Naive B cell (primary cell): ENCODE measurements around the gene SP140. TPM values are rescaled to one million over a fixed set of nuclear protein-coding genes. Genes with fewer than 3 reads are reported as not detected.
"Not testable (repeated sequence)": the region's sequence is repeated elsewhere in the genome, so short reads cannot be mapped to it uniquely, and the experiment has no call there.

Source experiments
- ATAC-seq, 2 donors: fragments of 150-1000 bp; cut with Tn5 transposase; 2 replicates each; pipeline ENCODE4 v1.10.0; 2021; ENCODE audit warnings: low read depth in 2 of 2, mild to moderate bottlenecking in 2 of 2, moderate library complexity in 2 of 2
- DNase-seq: peaks from one replicate; pipeline ENCODE4 v3.0.0; 2022
- H3K27ac Mint-ChIP-seq, 6 donors: one replicate each; pipeline ENCODE4 v1.8.0; 2020 to 2022; ENCODE audit warnings: mild to moderate bottlenecking in 6 of 6, mixed read lengths in 6 of 6, moderate library complexity in 5 of 6, inconsistent platforms in 2 of 6
- H3K27me3 Mint-ChIP-seq, 3 donors: one replicate each; pipeline ENCODE4 v1.8.0; 2021 to 2022; ENCODE audit warnings: mixed read lengths in 3 of 3, mild to moderate bottlenecking in 1 of 3
- H3K36me3 Mint-ChIP-seq, 2 donors: one replicate each; pipeline ENCODE4 v1.8.0; 2020 to 2022; ENCODE audit warnings: mixed read lengths in 2 of 2, inconsistent platforms in 1 of 2, mild to moderate bottlenecking in 1 of 2
- H3K4me1 Mint-ChIP-seq, 3 donors: one replicate each; pipeline ENCODE4 v1.8.0; 2020 to 2022; ENCODE audit warnings: mixed read lengths in 3 of 3, inconsistent platforms in 1 of 3, mild to moderate bottlenecking in 1 of 3, moderate library complexity in 1 of 3
- H3K4me3 Mint-ChIP-seq, 8 donors: one replicate each; pipeline ENCODE4 v1.8.0; 2020 to 2022; ENCODE audit warnings: mild to moderate bottlenecking in 8 of 8, mixed read lengths in 8 of 8, moderate library complexity in 8 of 8, inconsistent platforms in 2 of 8
- H3K9me3 Mint-ChIP-seq, 7 donors: one replicate each; pipeline ENCODE4 v1.8.0; 2020 to 2022; ENCODE audit warnings: mixed read lengths in 7 of 7, mild to moderate bottlenecking in 5 of 7, inconsistent platforms in 2 of 7, moderate library complexity in 1 of 7
- polyA plus RNA-seq, 6 donors: library from polyadenylated mRNA; unstranded; fragments of 300-500 nt; fragmentation: Illumina TruSeq; gene quantifications; one replicate each; pipeline ENCODE4 v1.2.3, GENCODE V29; 2021; ENCODE audit warnings: low read depth in 6 of 6

Gene SP140
- polyA plus RNA-seq, 6 donors from 2014 or later, result 65.4 to 95.3 (median 76.7) TPM

DNA sequence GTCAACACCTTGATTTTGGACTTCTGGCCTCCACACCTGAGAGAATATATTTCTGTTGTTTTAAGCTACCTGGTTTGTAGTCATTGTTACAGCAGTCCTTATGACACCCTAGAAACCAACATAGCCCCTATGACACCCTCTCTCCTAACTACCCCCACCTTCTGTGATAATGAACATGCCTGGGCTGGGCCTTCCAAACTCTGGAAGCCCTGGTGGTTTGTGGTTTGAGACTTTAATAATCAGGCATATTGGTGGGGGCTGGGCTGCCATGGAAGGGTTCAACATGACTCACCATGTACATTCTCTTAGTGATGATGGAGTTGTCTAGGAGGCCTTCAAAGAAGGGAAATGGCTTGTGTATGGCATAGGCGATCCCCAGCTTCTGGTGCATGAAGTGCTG is 9.0 kb upstream of the SP140 start:
- peak overlapping the region in 7 of 8 donors; percentile 60 to 100 (median 97) for H3K4me3 Mint-ChIP-seq
- ATAC-seq, result no peak
- H3K4me1 Mint-ChIP-seq, result peaks cover 59 to 84% (median 79%) of the 10 kb centered on the region in 3 donors
- no peaks in the 10 kb centered on the region for H3K27me3 Mint-ChIP-seq
- no peaks in the 10 kb centered on the region for H3K9me3 Mint-ChIP-seq
- peaks cover 22 to 58% of the 10 kb centered on the region in 2 donors for H3K36me3 Mint-ChIP-seq
- H3K27ac Mint-ChIP-seq, result peak overlapping the region in 5 of 6 donors; percentile 56 to 99 (median 67)
- no peak for DNase-seq

DNA sequence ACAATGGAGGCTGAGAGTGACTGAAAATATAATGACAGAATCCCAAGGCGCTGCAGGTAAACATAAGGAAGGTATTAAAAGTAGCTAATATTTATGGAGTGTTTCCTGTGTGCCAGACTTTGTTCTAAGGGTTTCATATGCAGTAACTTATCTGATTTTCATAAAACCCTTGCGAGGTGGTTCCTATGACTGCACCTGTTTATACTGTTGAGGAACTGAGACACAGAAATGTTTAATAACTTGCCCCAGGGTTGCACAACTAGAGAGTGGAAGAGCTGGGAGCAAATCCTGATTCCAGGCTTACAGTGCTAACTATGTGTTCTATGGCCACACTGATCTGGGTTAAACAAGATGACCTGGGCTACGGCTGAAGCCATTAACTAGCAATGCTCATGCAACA is 8.1 kb upstream of the SP140 start:
- H3K4me1 Mint-ChIP-seq, result peaks cover 58 to 88% (median 78%) of the 10 kb centered on the region in 3 donors

DNA sequence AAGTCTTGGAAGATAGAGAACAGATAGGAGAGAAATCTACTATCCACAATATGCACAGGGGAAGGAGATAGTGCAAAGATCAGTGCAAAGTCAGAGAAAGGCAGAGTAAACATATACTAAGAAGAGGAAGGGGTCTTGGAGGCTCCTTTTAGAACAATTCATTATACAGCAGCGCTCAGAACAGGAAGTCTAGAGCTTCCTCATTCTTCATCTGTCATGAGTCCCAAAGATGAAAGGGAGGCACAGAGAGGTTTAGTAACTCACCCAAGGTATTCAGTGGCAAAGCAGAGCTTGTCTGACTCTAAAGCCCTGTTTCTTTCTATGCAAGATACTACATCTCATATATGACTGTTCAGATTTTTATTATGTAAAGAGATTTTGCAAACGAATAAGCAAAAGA is 7.1 kb upstream of the SP140 start:
- DNase-seq (peak; percentile 58), ATAC-seq (peak; percentile 70 to 71)
- Mint-ChIP-seq H3K36me3 (peaks cover 16 to 41% of the 10 kb centered on the region in 2 donors), H3K4me1 (peaks cover 66 to 90% (median 80%) of the 10 kb centered on the region in 3 donors), H3K27ac (peak overlapping the region; percentile 20 to 100 (median 96)), H3K4me3 (peak overlapping the region; percentile 94 to 100 (median 98)), H3K9me3 (no peaks in the 10 kb centered on the region), H3K27me3 (no peaks in the 10 kb centered on the region)

More for the DNA sequence above, 8.1 kb upstream of the SP140 start:
- Mint-ChIP-seq H3K27me3 (no peaks in the 10 kb centered on the region), H3K36me3 (peaks cover 17 to 49% of the 10 kb centered on the region in 2 donors), H3K27ac (peak overlapping the region; percentile 24 to 99 (median 69)), H3K9me3 (no peaks in the 10 kb centered on the region), H3K4me3 (peak overlapping the region; percentile 94 to 100 (median 98))
- ATAC-seq, result peak; percentile 30 to 39
- DNase-seq, result peak; percentile 33

GRCh38 chr2:230219419-230220331 is 5.9 kb upstream of the SP140 start, which contains the start of gene SP110:
SP110 (minus strand) TSS chr2:230219984; CDS start chr2:230216927, 3,057 bp downstream.
- Mint-ChIP-seq H3K36me3 (peaks cover 7 to 29% of the 10 kb centered on the region in 2 donors), H3K4me1 (peaks cover 67 to 92% (median 82%) of the 10 kb centered on the region in 3 donors), H3K9me3 (no peaks in the 10 kb centered on the region), H3K27me3 (no peaks in the 10 kb centered on the region), H3K27ac (peak within 1 kb of the TSS; percentile 95 to 100 (median 98)), H3K4me3 (peak within 1 kb of the TSS; percentile 97 to 100 (median 98))
- DNase-seq (peak; percentile 79), ATAC-seq (peak; percentile 73 to 80)

DNA sequence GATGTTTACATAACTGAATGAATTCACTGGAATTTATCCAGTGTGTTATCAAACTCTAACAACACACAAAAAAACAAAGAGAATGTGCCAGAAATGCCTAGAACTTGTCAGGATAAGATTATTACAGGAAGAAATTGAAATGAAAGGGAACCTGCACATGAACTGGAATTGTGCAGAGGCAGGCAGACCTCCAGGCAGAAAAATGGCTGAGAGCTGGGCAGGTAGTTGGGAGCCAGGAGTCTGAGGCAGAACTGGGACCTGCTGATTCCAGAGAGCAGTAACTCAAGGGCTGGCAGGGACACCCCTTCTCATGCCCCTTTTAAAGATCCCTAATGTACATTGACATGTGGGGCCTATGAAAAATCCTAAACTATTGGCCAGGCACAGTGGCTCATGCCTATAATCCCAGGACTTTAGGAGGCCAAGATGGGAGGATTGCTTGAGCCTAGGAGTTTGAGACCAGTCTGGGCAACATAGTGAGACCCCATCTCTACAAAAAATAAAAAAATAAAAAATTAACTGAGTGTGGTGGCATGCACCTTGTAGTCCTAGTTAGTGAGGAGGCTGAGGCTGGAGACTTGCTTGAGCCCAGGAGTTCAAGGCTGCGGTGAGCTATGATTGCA is 5.1 kb upstream of the SP140 start:
- H3K27ac Mint-ChIP-seq, result peak overlapping the region in 5 of 6 donors; percentile 76 to 100 (median 99)
- H3K4me3 Mint-ChIP-seq, result peak overlapping the region; percentile 97 to 100 (median 98)
- H3K9me3 Mint-ChIP-seq, result no peaks in the 10 kb centered on the region
- no peak for DNase-seq
- H3K27me3 Mint-ChIP-seq, result no peaks in the 10 kb centered on the region
- no peak for ATAC-seq
- H3K4me1 Mint-ChIP-seq, result peaks cover 70 to 94% (median 83%) of the 10 kb centered on the region in 3 donors
- H3K36me3 Mint-ChIP-seq, result peaks cover 3 to 23% of the 10 kb centered on the region in 2 donors

- no peaks in the 10 kb centered on the region for H3K27me3 Mint-ChIP-seq
- ATAC-seq (no peak), DNase-seq (peak; percentile 33)
- peaks cover 0 to 13% of the 10 kb centered on the region in 2 donors for H3K36me3 Mint-ChIP-seq
- peaks cover 64 to 90% (median 82%) of the 10 kb centered on the region in 3 donors for H3K4me1 Mint-ChIP-seq
- no peaks in the 10 kb centered on the region for H3K9me3 Mint-ChIP-seq
- peak overlapping the region; percentile 42 to 97 (median 72) for H3K4me3 Mint-ChIP-seq
- peak overlapping the region; percentile 88 to 99 (median 94) for H3K27ac Mint-ChIP-seq
These were observed 4.0 kb upstream of the SP140 start for GRCh38 chr2:230221493-230221892.

DNA sequence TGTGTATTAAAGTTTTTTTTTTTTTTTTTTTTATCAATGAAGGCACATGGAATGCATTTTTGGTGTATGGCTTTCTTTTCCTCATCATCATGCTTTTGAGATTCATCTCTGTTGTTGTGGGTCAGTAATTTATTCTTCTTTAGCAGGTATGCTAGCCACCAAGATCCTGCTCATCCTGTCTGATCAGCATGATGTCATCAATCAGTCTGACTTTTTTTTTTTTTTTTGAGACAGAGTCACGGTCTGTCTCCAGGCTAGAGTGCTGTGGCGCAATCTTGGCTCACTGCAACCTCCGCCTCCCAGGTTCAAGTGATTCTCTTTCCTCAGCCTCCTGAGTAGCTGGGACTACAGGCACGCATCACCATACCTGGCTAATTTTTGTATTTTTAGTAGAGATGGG is 2.7 kb upstream of the SP140 start:
- ATAC-seq, DNase-seq, H3K27me3 Mint-ChIP-seq, H3K9me3 Mint-ChIP-seq, H3K36me3 Mint-ChIP-seq: not testable (repeated sequence)
- H3K4me3 Mint-ChIP-seq, result peak overlapping the region in 3 of 8 donors; percentile 45 to 97 (median 92)
- peak overlapping the region; percentile 49 to 99 (median 93) for H3K27ac Mint-ChIP-seq
- peaks cover 61 to 86% (median 80%) of the 10 kb centered on the region in 3 donors for H3K4me1 Mint-ChIP-seq

- Mint-ChIP-seq H3K27me3 (no peaks in the 10 kb centered on the region), H3K27ac (peak overlapping the region; percentile 95 to 99 (median 99)), H3K9me3 (peaks cover 0 to 2% (median 0%) of the 10 kb centered on the region in 7 donors), H3K36me3 (no peaks in the 10 kb centered on the region), H3K4me1 (peaks cover 61 to 88% (median 81%) of the 10 kb centered on the region in 3 donors), H3K4me3 (peak overlapping the region; percentile 92 to 99 (median 95))
- DNase-seq (peak; percentile 36), ATAC-seq (no peak)
These were observed 1.1 kb upstream of the SP140 start for GRCh38 chr2:230224458-230224857.

DNA sequence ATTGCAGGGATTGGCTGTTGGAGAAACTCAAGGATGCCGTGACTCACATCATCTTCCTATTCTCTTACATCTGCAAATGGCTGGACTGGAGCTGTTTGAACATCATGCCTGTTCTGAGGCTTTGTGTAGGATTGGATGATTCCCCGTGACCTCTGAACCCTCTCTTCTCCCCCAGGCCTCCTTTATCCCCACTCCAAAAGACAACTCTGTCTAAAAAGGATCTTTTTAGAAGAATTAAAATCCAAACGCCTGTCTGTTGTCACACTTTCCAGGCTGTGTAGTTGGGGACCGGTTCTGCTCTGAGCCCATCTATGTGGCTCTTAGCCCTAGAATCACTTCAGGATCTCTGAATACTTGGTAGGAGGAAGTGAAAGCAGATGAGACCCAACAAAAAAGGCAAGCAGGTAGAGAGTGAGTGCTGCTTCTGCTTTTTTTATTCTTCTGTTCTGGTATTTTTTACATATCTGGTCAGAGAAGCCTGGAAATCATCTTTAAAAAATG is 565 bp downstream of the SP140 start:
- H3K4me3 Mint-ChIP-seq, result peak overlapping the region; percentile 92 to 99 (median 95)
- H3K27me3 Mint-ChIP-seq, result no peaks in the 10 kb centered on the region
- peaks cover 63 to 89% (median 87%) of the 10 kb centered on the region in 3 donors for H3K4me1 Mint-ChIP-seq
- H3K27ac Mint-ChIP-seq, result peak overlapping the region; percentile 95 to 99 (median 99)
- ATAC-seq (peak; percentile 83 to 86), DNase-seq (peak; percentile 81)
- H3K36me3 Mint-ChIP-seq, result peaks cover 14 to 15% of the 10 kb centered on the region in 2 donors
- H3K9me3 Mint-ChIP-seq, result peaks cover 5 to 14% (median 11%) of the 10 kb centered on the region in 7 donors

DNA sequence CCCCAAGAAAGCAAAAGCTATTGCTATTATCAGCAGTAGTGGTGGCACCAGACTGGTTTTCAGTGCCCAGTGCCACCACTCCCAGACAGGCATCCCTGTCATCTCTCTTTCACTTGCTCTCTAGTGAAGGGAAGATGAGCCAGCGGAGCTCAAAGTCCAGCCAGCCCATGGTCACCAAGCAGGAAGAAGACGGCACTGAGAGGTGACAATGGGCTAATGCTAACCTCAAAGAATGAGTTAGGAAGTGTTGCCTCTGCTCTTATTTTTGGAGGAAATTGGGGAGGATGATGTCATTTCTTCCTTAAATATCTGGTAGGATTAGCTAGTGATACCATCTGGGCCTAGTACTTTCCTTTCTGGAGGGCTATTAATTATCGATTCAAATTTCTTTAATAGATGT is 1.7 kb downstream of the SP140 start:
- H3K36me3 Mint-ChIP-seq, result peaks cover 20 to 21% of the 10 kb centered on the region in 2 donors
- H3K9me3 Mint-ChIP-seq, result peaks cover 5 to 18% (median 17%) of the 10 kb centered on the region in 7 donors
- peak overlapping the region; percentile 83 to 99 (median 93) for H3K4me3 Mint-ChIP-seq
- no peak for ATAC-seq
- DNase-seq, result no peak
- H3K27me3 Mint-ChIP-seq, result no peaks in the 10 kb centered on the region
- peak overlapping the region; percentile 84 to 96 (median 92) for H3K27ac Mint-ChIP-seq
- H3K4me1 Mint-ChIP-seq, result peaks cover 62 to 89% (median 87%) of the 10 kb centered on the region in 3 donors

DNA sequence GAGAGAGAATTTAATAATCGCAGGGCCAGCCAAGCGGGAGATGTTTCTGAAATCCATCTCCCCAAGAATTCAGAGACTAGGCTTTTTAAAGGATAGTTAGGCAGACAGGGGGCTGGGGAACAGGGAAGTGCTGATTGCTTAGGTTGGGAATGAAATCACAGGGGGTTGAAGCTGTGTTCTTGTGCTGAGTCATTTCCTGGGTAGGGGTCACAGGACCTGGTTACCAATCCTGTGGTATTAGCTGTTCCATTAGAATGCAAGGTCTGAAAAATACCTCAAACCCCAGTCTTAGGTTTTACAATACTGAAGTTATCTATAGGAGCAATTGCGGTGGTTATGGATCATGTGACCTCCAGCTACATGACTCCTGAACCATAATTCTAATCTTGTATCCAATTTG is 4.6 kb downstream of the SP140 start:
- H3K4me1 Mint-ChIP-seq, result peaks cover 52 to 79% (median 78%) of the 10 kb centered on the region in 3 donors

GRCh38 chr2:230230496-230231200 is 5.1 kb downstream of the SP140 start:
- DNase-seq (no peak), ATAC-seq (no peak)
- H3K4me3 Mint-ChIP-seq, result peak overlapping the region; percentile 23 to 99 (median 78)
- peak overlapping the region; percentile 58 to 94 (median 88) for H3K27ac Mint-ChIP-seq
- H3K36me3 Mint-ChIP-seq, result peaks cover 20 to 39% of the 10 kb centered on the region in 2 donors
- peaks cover 5 to 19% (median 17%) of the 10 kb centered on the region in 7 donors for H3K9me3 Mint-ChIP-seq
- H3K27me3 Mint-ChIP-seq, result no peaks in the 10 kb centered on the region
- peaks cover 49 to 78% (median 78%) of the 10 kb centered on the region in 3 donors for H3K4me1 Mint-ChIP-seq

More for the DNA sequence above, 4.6 kb downstream of the SP140 start:
- peaks cover 5 to 19% (median 17%) of the 10 kb centered on the region in 7 donors for H3K9me3 Mint-ChIP-seq
- DNase-seq (no peak), ATAC-seq (no peak)
- peak overlapping the region; percentile 39 to 94 (median 86) for H3K27ac Mint-ChIP-seq
- H3K4me3 Mint-ChIP-seq, result peak overlapping the region in 7 of 8 donors; percentile 44 to 99 (median 60)
- H3K36me3 Mint-ChIP-seq, result peaks cover 20 to 33% of the 10 kb centered on the region in 2 donors
- H3K27me3 Mint-ChIP-seq, result no peaks in the 10 kb centered on the region
